GM19452 (cell line): ENCODE data around the gene PRADC1.
"Not testable (repeated sequence)": the region's sequence is repeated elsewhere in the genome, so short reads cannot be mapped to it uniquely, and the experiment has no call there.

Experiments
- ATAC-seq: cut with Tn5 transposase; IDR thresholded peaks from one replicate; pipeline ENCODE4 v1.9.1; 2021; ENCODE audit not compliant: unreplicated experiment

The PRADC1 gene

DNA sequence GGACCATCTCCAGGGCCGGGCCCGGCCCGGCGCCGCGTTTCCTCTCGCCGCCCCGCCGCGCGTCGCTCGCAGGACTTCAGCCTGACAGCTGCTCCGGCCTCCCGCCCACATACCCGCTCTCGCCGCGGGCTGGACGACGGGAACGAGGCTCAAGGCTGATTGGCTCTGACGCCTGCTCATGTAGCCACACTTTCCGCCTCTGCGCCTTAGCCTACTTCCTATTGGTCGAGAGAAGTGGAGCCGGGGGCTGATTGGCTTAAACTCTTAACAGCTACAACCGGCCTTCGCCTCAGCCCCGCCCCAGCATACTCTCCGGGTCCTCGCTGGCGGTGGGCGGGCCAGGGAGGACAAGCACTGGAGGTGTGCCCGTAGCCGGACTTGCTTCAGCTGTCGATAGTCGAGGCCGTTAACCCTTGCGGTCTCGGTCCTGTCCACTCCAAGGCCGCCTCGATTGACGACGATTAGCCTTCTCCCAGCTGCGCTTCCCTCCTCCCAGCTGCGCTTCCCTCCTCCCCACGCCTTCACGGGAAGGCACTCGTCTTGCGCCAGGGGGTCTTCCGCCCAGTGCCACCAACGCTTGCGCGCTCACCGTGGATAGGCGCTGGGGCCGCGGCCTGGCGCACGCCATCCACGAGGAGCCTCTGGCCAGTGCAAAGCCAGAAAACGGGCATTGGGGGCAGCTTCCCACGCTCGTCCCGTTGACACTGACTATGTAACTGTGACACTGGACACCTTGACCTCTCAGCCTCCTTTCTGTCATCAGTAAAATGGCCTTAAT, at the start of gene PRADC1:
Gene PRADC1 (minus strand): TSS at position 86 of the 778 bp plus-strand sequence. CDS start 79 bp downstream, at position 7.
- peak; percentile 90 for ATAC-seq

DNA sequence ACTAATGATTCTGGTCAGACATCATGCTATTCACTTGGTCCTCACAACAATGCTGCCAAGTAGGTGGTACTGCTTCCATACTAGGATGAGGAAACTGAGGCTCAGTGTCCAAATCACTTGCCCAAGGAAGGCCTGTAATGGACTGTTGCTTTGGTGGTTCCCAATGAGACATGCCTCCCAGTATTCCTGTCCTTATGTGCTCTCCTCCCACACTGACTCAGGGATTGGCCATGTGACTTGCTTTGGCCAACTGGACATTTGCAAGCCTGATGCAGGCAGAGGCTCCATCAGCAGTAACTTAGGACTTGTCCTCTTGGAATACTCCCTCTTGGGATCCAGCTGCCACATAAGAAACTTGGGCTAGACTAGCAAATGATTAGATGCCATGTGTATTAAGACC, 48.2 kb upstream of the PRADC1 start:
- ATAC-seq: no peak

DNA sequence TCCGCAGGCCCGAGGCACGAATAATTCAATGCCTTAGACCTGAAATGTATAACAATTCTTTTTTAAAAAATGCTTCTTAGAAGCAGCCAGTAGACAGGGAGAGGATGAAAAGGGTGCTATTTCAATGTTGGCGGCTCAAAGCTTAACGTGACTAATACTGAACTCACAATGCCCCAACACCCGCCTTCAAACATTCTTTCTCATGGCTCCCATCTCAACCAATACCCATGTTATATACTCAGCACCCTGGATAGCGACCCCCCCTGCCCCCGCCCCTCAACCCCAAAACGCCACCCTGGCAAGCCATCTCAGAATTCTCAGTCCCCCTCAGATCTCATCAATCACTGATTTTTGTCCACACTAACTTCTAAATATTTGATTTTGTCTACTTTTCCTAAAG, 46.8 kb upstream of the PRADC1 start:
- no peak for ATAC-seq

DNA sequence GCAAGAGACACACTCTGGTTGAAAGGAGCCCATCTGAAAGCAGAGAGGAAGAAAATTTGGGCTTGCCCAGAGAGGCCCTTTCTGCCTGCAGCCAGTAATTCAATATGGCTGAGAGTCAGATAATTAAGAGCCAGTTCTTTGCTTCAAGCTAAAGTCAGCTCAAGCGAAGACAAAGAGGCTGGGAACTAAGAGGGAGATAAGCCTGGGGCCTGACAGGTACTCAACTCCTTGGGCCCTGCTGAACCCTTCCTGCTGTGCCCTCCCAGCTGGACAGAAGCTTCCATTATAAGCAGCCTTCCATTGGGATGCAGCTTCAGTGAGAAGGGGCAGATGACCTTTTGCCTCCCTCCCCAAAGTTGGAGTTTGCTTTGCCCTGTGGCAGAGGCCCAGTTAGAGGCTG, 39.2 kb upstream of the PRADC1 start:
- ATAC-seq: no peak

DNA sequence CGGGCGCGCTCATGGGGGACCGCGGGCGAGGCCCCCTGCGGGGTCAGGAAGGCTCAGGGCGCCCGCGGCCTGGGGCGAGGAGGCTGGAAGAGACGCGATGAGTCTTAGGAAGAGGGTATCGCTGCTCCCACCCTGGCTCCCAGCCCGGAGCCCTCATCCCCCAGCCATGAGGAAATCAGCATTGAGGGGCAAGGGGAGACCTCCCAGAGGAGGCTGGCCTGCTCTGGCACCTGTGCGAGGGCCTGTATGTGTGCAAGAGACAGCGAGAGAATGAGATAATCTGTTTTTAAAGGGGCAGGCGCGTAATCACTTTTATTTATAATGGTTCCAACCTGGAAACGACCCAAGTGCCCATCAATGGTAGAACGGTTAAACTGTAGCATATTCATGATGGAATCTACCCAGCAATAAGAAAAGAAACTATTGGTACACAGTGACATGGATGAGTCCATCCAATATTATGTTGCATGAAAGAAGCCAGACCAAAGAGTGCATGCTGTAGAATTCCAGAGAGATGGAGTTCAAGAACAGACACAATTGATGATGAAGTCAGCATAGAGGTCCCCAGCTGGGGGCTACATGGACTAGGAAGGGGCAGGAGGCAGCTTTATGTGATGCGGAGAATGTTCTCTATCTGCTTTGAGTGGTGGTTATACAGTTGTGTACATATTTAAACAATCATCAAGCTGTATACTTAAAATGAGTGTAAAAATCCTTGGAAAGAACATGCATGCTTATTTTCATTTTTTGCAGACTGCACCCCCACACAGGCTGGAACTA, 36.8 kb upstream of the PRADC1 start:
- ATAC-seq: no peak

DNA sequence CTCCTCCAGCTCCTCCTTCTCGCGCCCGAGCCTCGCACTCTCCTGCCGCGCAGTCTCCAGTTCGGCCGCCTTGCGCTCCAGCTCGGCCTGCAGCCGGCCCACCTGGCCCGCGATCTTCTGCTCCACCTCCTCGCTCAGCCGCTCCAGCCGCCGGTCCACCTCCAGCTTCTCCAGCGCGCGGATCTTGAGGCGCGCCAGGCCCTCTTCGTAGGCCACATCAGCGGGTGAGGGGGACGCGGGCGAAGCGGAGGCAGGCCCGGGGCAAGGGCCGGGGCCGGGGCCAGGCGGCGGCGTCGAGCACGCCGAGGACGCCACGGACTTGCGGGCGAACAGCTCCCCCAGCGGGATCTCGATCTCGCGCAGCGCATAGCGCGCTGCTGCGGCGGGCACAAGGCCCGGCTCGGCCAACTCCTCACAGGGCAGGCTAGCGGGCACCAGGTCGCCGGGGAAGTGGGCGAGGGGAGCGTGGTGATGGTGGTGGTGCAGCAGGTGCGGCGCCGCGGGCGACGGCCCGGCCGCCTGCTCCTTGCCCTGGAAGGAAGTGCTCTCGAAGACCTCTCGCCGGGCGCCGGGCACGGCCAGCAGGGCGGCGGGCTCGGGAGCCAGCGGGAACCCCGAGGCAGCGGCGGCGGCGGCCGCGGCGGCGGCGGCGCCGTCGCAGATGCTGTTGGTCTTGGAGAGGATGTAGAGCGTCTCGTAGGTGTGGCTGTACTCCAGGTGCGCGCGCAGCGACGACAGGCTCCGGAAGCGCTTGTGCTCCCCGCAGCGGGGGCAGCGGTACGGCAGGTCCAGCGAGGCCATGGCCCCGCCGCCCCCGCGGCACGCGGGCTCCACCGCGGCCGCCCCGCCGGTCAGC, 36.0 kb upstream of the PRADC1 start:
- peak; percentile 75 for ATAC-seq

DNA sequence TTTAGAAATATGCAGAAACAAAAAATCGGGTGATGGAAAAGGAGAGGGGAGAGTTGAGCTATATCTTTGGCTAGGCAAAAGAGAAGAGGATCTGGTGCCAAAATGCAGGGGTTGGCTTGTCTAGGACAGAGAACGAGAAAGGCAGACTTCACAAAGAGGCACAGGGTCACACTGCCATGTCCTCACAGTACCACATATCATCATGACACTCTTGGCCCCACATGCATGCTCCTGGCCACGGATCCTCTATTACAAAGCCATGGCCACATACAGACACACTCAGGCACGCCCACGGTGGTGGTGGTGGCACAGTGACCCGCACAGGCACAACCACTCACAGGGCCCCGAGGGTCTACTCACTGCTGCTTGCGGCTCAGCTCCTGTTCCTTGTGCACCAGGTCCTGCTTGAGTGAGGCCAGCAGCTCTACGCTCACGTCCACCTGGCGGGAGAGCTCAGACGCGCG, 35.4 kb upstream of the PRADC1 start:
- no peak for ATAC-seq

DNA sequence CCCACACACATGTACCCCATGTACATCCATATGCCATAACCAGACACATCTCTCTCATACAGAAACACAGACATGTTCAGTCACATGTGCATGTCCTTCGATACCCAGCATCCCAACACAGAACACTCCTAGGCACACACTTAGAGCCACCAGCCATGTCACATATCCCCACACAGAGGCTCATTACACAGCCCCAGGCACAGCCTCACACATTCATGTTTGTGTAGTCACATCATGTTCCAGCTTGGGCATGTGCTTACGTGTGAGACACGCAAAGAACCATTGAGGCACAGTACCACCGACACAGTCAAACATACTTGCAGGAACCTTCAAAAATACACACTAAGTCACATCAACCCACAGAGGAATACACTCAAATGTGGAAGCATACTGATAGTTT, 34.0 kb upstream of the PRADC1 start:
- no peak for ATAC-seq

DNA sequence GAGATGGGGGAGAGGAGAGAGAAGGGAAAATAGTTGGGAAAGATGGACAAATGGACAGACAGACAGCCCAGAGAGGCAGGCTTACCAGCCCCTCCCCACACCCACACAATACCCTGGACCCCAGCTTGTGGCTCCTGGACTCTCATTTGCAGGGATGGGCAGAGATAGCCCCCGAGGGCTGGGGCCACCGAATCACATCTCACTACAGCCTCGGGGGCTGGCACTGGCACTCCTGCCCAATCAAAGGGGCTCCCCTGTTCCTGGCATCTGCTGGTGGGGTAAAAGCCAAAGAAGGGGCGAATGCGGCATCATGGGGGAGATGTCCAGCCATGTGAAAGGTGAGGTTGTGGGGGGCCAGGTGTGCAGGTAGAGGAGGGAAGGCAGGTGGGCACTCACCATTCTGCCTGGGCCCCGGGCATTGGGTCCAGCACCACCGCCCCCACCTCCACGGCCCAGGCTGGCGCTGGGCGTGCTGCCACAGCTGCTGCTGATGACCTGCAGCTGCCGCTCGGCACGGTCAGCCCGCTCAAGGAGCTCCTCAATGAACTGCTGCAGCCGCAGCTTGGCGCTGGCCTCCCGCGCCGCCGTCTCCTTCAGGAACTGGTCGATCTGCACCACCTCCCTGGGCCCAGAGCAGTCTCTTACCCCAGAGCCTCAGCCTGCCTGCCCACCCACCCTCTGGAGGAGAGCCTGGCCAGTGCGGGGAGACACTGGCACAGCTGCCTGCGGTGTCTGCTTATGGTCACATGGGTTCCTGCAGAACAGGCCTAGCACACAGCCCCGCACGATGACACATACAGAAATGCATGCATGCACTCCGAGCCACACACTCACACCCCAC, 33.2 kb upstream of the PRADC1 start:
- ATAC-seq: no peak

DNA sequence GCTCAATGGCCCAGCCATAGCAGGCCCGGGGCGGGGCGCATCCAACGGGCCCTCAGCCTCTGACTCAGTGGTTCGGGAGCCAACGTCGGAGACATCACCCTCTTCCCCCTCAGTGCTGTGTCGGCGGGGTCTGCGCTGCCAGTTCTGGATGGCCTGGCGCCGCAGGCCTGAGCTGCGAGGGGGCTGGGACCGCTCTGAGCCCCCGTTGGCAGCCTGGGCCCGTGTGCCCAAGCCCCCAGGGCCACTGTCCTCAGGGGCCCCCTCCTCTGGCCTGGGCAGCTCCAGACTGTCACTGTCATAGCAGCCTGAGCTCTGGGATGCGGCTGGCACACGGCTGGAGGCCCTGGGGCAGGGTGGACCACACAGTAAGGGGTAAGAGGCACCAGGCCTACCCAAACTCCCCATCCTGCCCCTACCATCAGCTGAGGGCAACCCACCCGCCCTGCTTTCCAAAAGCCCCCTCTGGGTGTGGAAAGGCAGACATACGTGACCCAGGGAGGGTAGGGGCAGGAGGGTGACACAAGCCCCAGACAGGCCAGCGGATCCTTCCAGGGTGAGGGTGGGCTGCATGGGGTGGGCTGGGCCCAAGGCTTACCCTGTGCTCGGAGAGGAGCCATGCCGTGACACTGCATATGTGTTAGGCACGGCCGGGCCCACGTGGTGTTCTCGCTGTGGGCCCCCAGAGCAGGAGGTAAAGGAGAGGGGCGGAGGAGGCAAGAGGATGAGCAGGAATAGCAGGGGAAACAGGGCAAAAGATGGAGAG, 32.4 kb upstream of the PRADC1 start:
- no peak for ATAC-seq

DNA sequence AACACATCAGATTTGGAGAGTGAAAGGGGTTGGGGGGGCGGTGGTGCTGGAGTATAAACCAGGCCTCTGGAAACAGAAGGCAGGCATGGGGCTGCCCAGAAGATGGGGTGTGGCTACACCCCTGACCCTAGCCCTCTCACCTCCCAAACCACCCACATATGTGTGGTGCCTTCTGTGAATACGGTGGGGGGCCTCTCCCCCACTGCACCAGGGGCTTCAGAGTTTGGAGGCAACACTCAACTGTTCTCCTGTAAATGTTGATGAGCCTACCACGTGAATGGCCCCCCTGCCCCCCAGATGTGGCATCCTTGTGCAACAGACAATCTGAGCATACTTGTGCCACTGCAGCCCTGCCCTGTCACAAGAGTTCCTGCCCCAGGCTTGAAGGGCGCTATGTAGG, 31.7 kb upstream of the PRADC1 start:
- ATAC-seq: no peak

DNA sequence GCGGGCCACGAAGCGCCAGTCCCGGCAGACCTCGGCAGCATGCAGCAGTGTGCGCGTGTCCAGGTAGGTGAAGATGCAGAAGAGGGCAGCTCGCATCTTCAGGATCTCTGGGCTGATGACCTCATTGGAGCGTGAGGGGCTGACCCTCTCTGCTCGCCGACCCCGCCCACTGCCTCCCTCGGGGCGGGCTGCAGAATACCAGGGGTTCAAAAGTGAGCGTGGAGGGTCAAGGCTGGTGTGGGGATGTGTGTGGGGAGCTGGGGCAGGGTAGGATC, 31.2 kb upstream of the PRADC1 start:
- ATAC-seq: no peak

DNA sequence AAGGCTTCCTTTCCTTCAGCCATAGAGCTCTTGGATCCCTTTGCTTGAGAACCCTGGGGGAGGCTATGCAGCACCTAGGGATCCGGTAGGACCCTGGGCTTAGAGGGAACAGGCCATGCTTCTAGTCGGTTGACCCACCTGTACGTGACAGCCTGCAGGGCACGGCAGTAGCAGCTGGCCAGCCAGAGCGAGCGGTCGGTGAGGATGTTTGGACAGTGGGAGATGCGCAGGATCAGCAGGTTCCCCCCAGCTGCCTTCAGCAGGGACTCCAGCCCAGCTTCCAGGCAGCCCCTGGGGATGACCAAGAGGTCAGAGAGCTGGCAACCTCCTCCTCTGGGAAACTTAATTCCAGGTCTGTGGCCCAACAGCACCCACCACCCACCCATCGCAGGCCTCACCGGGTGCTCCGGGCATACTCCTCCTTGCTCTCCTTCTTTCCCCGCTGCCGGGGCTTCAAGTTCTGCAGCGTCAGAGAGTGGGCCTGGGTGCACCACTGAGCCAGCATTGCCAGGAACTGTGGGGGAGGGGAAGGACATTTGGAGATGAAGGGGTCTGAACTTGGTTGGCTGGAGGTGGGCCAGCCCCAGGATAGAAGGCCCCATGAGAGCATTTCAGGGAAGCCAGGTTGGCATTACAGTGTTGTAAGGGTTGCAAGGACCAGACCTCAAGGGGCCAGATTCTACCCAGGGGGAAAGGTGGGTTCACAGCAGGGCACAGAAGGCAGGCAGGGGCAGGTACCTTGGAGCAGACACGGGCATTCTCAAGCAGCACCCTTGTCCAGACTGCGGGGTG, 30.7 kb upstream of the PRADC1 start:
- ATAC-seq: no peak

DNA sequence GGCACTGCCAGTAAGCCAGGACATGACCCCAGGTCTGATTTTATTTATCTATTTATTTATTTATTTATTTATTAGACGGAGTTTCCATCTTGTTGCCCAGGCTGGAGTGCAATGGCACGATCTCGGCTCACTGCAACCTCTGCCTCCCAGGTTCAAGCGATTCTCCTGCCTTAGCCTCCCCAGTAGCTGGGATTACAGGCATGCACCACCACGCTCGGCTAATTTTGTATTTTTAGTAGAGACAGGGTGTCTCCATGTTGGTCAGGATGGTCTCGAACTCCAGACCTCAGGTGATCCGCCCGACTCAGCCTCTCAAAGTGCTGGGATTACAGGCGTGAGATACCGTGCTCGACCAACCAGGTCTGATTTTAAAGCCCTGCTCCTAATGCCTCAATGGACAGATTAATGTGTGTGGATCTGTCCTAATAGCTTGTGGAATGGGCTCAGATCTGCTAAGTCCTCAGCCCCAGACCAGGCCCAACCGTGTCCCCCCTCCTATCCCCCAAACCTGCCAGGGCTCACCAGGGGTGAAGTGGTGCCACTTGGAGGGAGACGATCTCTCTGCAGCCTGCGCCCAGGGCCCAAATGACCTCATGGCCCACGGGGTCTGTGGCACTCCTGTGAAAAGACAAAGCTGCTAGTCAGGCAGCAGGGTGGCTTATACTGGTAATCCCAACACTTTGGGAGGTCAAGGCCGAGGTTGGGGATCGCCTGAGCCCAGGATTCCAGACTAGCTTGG, 29.8 kb upstream of the PRADC1 start:
- ATAC-seq: not testable (repeated sequence)

DNA sequence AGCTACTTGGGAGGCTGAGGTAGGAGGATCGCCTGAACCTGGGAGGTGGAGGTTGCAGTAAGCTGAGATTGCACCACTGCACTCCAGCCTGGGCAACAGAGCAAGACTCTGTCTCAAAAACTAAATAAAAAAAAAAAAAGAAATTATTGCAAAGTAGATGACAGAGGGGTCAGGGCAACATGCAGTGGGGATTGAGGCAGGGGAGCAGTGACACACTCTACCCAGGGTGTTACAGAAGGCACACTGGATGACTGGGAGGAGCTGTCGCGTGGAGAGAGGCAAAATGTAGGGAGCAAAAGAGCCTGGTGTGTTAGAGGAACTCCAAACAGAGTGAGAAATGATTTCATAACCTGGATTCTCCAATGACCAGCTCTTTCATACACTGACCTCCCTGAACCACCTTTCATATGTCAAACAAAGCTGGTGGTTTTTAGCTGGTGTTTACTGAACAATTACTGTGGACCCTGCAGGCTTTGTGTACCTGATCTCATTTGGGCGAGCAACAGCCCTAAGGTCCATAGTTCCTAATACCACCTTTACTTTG, 29.1 kb upstream of the PRADC1 start:
- ATAC-seq: no peak

DNA sequence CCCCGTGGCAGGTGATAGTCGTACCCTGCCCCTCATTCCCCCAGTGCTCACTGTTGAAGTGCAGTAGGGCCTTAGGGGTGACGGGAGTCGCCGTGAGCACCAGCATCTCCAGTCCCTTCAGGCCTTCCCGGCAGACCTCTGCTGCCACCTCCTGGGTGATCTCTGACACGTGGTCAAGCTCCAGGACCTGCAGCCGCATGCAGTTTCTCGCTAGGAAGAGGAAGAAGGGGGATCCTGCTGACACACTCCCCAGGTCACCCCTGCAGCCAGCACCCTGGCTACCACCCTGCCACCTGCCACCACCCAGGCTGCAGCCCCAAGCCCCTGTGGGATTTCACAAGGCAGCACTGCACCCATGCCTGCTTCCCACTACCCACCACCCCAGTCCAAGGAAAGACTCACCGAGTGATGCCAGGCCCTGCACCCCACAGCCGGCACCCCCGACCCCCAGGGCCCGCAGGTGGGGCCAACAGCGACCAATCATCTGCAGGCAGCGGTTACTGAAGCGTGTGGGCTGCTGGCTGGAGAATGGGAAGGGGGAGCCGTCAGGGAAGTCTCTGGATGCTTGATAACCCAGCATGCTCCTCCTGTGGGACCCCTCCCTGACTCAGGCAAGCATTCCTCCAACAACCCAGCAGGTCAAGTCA, 27.4 kb upstream of the PRADC1 start:
- ATAC-seq: no peak

DNA sequence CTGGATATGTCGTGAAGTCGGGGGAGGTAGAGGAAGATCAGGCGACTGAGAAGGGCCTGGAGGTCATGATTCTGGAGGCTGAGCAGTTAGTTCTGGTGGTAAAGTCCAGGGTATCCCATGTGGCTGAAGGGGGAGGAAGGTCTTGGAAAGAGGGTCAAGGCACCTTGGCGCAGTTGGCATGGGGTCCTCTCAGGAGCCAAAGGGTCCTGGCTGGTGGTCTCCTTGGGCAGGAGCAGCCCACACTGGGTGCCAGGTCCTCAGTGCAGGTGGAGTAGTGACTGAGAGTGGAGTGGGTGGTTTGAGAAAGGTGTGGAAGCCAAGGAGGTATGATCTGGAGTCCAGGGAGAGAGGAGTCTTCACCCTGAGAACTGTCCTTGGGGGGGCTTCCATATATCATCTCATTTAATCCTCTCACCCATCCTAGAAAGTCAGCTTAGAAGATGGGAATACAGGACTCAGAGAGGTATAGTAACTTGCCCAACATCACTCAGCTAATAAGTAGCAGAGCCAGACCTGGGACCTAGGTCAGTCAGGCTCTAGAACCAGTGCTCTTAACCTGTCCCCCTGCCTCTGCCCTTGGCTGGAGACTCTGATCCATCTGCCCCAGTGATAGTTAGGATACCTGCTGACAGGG, 26.8 kb upstream of the PRADC1 start:
- no peak for ATAC-seq
